ENCODE measurements around the gene C14orf132.

DNA sequence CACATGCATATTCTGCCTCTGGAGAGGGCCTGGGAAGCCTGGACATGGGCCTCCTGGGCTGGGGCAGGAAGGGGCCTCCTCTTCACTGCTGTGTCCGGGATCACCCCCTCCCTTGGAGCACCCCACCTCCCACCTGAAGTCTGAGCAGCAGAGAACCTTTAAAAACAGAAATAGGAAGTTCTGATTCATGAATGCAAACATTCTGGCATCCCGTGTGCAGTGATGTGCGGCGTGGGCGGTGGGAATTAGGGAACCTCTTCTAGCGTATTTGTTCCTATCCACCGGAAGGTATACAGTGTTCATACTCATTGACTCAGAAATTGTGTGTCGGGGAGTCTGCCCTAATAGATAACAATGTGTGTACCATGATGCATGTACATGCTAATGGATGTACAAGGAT lies 46.2 kb downstream of the C14orf132 start:
- TF ChIP-seq CTCF (IDR thresholded peaks at IDR 0.05; ENCODE audit: low read length) (no peak), EZH2 (IDR thresholded peaks at IDR 0.05; ENCODE audit: borderline replicate concordance, low read length) (no peak)
